ENCODE measurements around the gene SELPLG. TPM values are rescaled to one million over a fixed set of nuclear protein-coding genes. Genes with fewer than 3 reads are reported as not detected.

The SELPLG gene
- total and polyA plus RNA-seq, 9 donors, result 1.1 to 8.4 (median 2.9) TPM

DNA sequence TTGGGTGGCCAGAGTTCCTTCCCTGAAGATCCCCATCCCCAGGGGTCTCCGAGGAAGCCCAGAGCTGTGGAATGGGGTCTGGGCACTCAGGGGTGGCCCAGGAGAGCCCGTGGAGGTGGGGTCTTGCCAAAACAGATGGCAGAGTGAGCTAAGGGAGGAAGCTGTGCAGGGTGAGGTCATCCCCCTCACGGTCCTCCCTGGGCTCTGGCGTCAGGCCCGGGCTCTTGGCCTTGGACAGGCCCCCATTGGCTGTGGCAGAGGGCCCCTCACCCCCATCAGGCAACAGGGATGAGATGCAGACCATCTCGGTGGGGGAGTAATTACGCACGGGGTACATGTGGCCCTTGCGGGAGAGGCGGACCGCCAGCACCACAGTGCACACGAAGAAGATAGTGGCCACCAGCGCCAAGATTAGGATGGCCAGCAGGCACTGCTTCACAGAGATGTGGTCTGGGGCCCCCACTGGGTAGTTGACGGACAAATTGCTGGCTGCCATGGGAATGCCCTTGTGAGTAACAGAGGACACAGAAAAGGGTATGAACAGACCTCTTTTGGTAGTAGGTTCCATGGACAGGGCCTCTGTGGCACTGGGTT lies 10.7 kb downstream of the SELPLG start:
- intact Hi-C loops (cut with DNase I), result no loop called here
- no peak overlapping the region for H3K27ac ChIP-seq
- no peaks in the 10 kb centered on the region for H3K27me3 ChIP-seq
- no peaks in the 10 kb centered on the region for H3K36me3 ChIP-seq
- no peak for TF ChIP-seq CTCF (IDR thresholded peaks at IDR 0.05)
- no peak for TF ChIP-seq EP300 (IDR thresholded peaks at IDR 0.05)
- TF ChIP-seq POLR2A (IDR thresholded peaks at IDR 0.05), result no peak
- no peaks in the 10 kb centered on the region for H3K9me3 ChIP-seq
- no peak overlapping the region for H3K4me3 ChIP-seq
- H3K4me1 ChIP-seq (ENCODE audit: insufficient read depth), result no peaks in the 10 kb centered on the region
- WGBS, 3 donors, result 60 to 73% (median 69%) methylated on average over 14 of the region's 14 CpGs
- no peak for DNase-seq

DNA sequence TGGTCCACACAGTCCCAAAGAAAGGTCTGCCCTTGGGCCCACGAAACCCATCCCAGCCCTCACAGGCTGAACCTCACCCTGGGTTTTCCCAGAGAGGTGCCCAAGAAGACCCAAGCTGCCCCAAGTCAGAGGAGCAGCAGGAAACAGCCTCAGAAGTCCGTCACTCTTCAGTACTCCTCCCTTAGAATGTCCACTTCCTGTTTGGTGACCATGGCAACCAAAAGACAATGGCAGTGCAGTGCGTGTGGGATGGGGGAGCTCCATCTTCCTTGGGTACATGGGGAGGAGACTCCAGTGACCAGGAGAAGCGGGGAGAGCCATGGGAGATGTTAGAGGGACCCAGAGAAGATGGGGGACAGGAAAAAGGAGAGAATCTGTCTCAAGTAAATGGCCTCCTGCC lies 11.3 kb downstream of the SELPLG start:
- Histone ChIP-seq H3K27me3 (no peaks in the 10 kb centered on the region), H3K36me3 (no peaks in the 10 kb centered on the region), H3K9me3 (no peaks in the 10 kb centered on the region), H3K27ac (no peak overlapping the region), H3K4me1 (ENCODE audit: insufficient read depth) (no peaks in the 10 kb centered on the region), H3K4me3 (no peak overlapping the region)
- 50 to 58% (median 56%) methylated on average over 4 of the region's 4 CpGs for WGBS, 3 donors
- DNase-seq, result no peak
- no peak for TF ChIP-seq EP300 (IDR thresholded peaks at IDR 0.05)
- TF ChIP-seq CTCF (IDR thresholded peaks at IDR 0.05), result no peak
- no peak for TF ChIP-seq POLR2A (IDR thresholded peaks at IDR 0.05)
- intact Hi-C loops (cut with DNase I), result no loop called here

DNA sequence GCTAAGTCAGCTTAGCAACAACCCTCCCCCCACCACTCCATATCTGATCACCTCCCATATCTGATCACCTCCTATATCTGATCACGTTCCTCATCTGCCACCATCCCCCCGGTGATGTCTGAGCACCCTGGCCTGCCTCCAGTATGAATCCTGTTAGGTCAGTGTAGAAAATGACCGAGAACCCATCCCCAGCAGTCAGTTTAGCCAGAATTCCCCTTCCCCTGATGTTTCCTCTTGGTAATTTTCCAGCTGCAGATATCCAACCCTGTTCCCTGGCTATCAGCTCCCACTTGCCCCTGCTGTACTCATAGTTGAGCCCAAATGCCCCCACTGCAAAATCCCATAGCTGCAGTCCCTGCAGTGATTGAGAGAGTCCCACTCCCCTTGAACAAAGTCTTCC lies 12.5 kb downstream of the SELPLG start:
- 64 to 78% (median 73%) methylated on average over 3 of the region's 3 CpGs for WGBS, 3 donors

GRCh38 chr12:108620236-108620879 lies 13.3 kb downstream of the SELPLG start:
- Histone ChIP-seq H3K4me1 (ENCODE audit: insufficient read depth) (no peaks in the 10 kb centered on the region), H3K9me3 (no peaks in the 10 kb centered on the region), H3K27ac (no peak overlapping the region), H3K4me3 (no peak overlapping the region), H3K36me3 (no peaks in the 10 kb centered on the region), H3K27me3 (no peaks in the 10 kb centered on the region)
- 94 to 97% (median 95%) methylated on average over 10 of the region's 10 CpGs for WGBS, 3 donors
- DNase-seq, result no peak
- no peak for TF ChIP-seq POLR2A (IDR thresholded peaks at IDR 0.05)
- intact Hi-C loops (cut with DNase I), result loop anchor here in 1 of 4 donors (2.0 kb wide), 1 partner anchor 56 kb away; no protein-coding TSS in a partner anchor

More for the DNA sequence above, 12.5 kb downstream of the SELPLG start:
- intact Hi-C loops (cut with DNase I), result loop anchor here in 1 of 4 donors (2.0 kb wide), 1 partner anchor 56 kb away; no protein-coding TSS in a partner anchor
- Histone ChIP-seq H3K9me3 (no peaks in the 10 kb centered on the region), H3K36me3 (no peaks in the 10 kb centered on the region), H3K27ac (no peak overlapping the region), H3K4me1 (ENCODE audit: insufficient read depth) (no peaks in the 10 kb centered on the region), H3K4me3 (no peak overlapping the region), H3K27me3 (no peaks in the 10 kb centered on the region)
- DNase-seq, result no peak
- TF ChIP-seq CTCF (IDR thresholded peaks at IDR 0.05), result no peak
- no peak for TF ChIP-seq POLR2A (IDR thresholded peaks at IDR 0.05)
- no peak for TF ChIP-seq EP300 (IDR thresholded peaks at IDR 0.05)

All from ovary (tissue), 9 donors.